Mesothelial cell of epicardium (in vitro differentiated cells): ENCODE results near the gene ZNF664. TPM values are rescaled to one million over a fixed set of nuclear protein-coding genes. Genes with fewer than 3 reads are reported as not detected.

ENCODE experiments used
- DNase-seq, 2 experiments: peaks; one replicate each; pipeline ENCODE4 v3.0.0; 2021; ENCODE audit warnings: low spot score in 2 of 2; ENCODE audit not compliant: unreplicated experiment in 2 of 2
- H3K27ac Mint-ChIP-seq: 2 replicates; pipeline ENCODE4 v1.8.0; 2021; ENCODE audit warnings: mixed read lengths
- H3K27me3 Mint-ChIP-seq: 2 replicates; pipeline ENCODE4 v1.8.0; 2021; ENCODE audit warnings: low read depth, mixed read lengths
- H3K36me3 Mint-ChIP-seq: 2 replicates; pipeline ENCODE4 v1.8.0; 2021; ENCODE audit warnings: mixed read lengths
- H3K4me1 Mint-ChIP-seq: 2 replicates; pipeline ENCODE4 v1.8.0; 2021; ENCODE audit warnings: mixed read lengths
- H3K4me3 Mint-ChIP-seq: 2 replicates; pipeline ENCODE4 v1.8.0; 2021; ENCODE audit warnings: mild to moderate bottlenecking, moderate library complexity, mixed read lengths
- H3K9me3 Mint-ChIP-seq: 2 replicates; pipeline ENCODE4 v1.8.0; 2021; ENCODE audit warnings: mixed read lengths
- CTCF ChIP-seq: fragments of 200-600 bp; sonication (generic); IDR thresholded peaks from one replicate; pipeline ENCODE4 v1.5.0; 2021; ENCODE audit warnings: antibody characterized with exemption; ENCODE audit not compliant: unreplicated experiment
- total RNA-seq: library from RNA; stranded (reverse); gene quantifications from 3 replicates; pipeline ENCODE4 v1.2.1, GENCODE V29; 2021

ZNF664 gene
- total RNA-seq, 1 donor from 2014 or later = 112 TPM

- Mint-ChIP-seq H3K27me3 (no peaks in the 10 kb centered on the region), H3K27ac (peak overlapping the region; percentile 13), H3K36me3 (peaks cover 10% of the 10 kb centered on the region), H3K9me3 (no peaks in the 10 kb centered on the region), H3K4me1 (peaks cover 27% of the 10 kb centered on the region), H3K4me3 (no peak overlapping the region)
- DNase-seq = peak in 1 of 2 experiments; percentile 42
- TF ChIP-seq CTCF = no peak
These were observed 10.9 kb downstream of the ZNF664 start for GRCh38 chr12:123983822-123984485.

GRCh38 chr12:123984903-123985302 lies 11.9 kb downstream of the ZNF664 start:
- Mint-ChIP-seq H3K27me3 (no peaks in the 10 kb centered on the region), H3K9me3 (no peaks in the 10 kb centered on the region), H3K4me3 (no peak overlapping the region), H3K4me1 (peaks cover 29% of the 10 kb centered on the region), H3K27ac (no peak overlapping the region), H3K36me3 (peaks cover 13% of the 10 kb centered on the region)
- no peak for TF ChIP-seq CTCF
- DNase-seq = no peak

DNA sequence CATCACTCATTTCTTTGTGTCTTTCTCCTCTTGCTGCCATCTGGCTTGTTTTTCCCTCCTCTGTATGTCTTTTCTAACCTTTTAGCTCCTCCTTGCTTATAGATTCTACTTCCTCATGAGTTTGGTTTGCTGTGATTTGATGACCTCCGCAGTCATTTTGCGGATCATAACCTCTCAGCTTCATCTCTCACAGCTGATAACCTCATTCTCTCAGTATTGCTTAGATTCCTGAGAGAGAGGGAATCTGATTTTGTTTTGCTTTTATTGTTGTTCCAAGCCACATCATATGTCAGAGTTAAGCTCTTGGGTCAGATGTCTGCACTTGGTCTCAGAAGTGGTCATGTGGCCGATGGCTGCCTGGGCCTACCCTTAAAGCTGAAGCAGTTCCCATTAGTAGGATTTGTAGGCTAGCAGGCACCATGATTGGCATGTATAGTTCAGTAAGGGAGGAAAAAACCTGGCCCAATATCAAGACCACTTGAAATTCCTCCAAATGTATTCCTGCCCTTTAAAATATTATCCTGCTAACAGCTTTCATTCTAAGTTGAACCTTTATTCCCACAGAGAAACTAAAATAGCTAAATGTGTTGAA lies 13.5 kb downstream of the ZNF664 start:
- no peaks in the 10 kb centered on the region for H3K27me3 Mint-ChIP-seq
- no peak for DNase-seq
- no peak for TF ChIP-seq CTCF
- peak overlapping the region; percentile 55 for H3K27ac Mint-ChIP-seq
- H3K36me3 Mint-ChIP-seq = peaks cover 7% of the 10 kb centered on the region
- peaks cover 42% of the 10 kb centered on the region for H3K4me1 Mint-ChIP-seq
- no peaks in the 10 kb centered on the region for H3K9me3 Mint-ChIP-seq
- H3K4me3 Mint-ChIP-seq = no peak overlapping the region

DNA sequence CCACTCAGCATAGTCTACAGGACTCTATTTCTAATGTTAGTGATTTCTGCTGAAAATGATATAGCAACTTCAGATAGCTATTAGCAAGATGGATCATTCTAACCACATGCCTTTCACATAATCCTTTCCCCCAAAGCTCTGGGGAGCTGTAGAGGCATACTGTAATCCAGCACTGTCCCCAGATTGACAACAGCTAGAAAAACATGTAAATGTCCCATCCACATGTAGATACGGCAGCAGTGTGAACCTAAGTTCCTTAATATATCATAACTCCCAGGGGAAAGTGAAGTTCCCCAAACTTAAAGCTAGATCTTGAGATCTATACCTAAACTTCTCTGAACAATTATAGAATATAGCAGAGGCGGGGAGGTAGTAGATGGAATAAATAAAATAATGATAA lies 14.0 kb downstream of the ZNF664 start:
- Mint-ChIP-seq H3K4me1 (peaks cover 46% of the 10 kb centered on the region), H3K4me3 (no peak overlapping the region), H3K27me3 (no peaks in the 10 kb centered on the region), H3K36me3 (peaks cover 7% of the 10 kb centered on the region), H3K9me3 (no peaks in the 10 kb centered on the region), H3K27ac (peak overlapping the region; percentile 55)
- no peak for TF ChIP-seq CTCF
- no peak for DNase-seq

GRCh38 chr12:123989168-123989567 lies 16.2 kb downstream of the ZNF664 start:
- Mint-ChIP-seq H3K4me3 (no peak overlapping the region), H3K9me3 (no peaks in the 10 kb centered on the region), H3K36me3 (peaks cover 7% of the 10 kb centered on the region), H3K27me3 (no peaks in the 10 kb centered on the region), H3K4me1 (peaks cover 55% of the 10 kb centered on the region), H3K27ac (no peak overlapping the region)
- no peak for TF ChIP-seq CTCF
- no peak for DNase-seq
